ENCODE measurements around the gene SLC25A47.

Gene SLC25A47

GRCh38 chr14:100333827-100334226, 10.7 kb downstream of the SLC25A47 start:
- Histone ChIP-seq H3F3A (ENCODE audit: insufficient read depth, low read length) (no peaks in the 10 kb centered on the region), H3K4me1 (ENCODE audit: low read length) (no peaks in the 10 kb centered on the region), H3K4me3 (ENCODE audit: low read length) (no peak overlapping the region), H3K9me3 (replicated peaks; ENCODE audit: insufficient read depth, low read length) (no peaks in the 10 kb centered on the region), H3K27me3 (replicated peaks; ENCODE audit: insufficient read depth, low read length) (no peaks in the 10 kb centered on the region), H3K9me2 (replicated peaks; ENCODE audit: insufficient read depth, low read length) (no peaks in the 10 kb centered on the region), H3K79me2 (ENCODE audit: low read length) (no peaks in the 10 kb centered on the region), H2AFZ (ENCODE audit: low read length) (no peak overlapping the region), H3K4me2 (ENCODE audit: low read depth, low read length) (no peak overlapping the region), H4K20me1 (ENCODE audit: insufficient read depth, low read length) (no peaks in the 10 kb centered on the region), H3K9ac (ENCODE audit: low read length) (no peak overlapping the region), H3K36me3 (replicated peaks; ENCODE audit: insufficient read depth, low read length) (no peaks in the 10 kb centered on the region), H3K27ac (ENCODE audit: low read length) (no peak overlapping the region)
- DNase-seq: no peak
- TF ChIP-seq EZH2 (optimal IDR thresholded peaks at IDR 0.05; ENCODE audit: low read depth, low read length): no peak
- no peak for TF ChIP-seq CTCF (IDR thresholded peaks at IDR 0.05; ENCODE audit: low read length)
- TF ChIP-seq EZH2phosphoT487 (IDR thresholded peaks at IDR 0.05; ENCODE audit: low read length): no peak

- no peak for TF ChIP-seq EZH2phosphoT487 (IDR thresholded peaks at IDR 0.05; ENCODE audit: low read length)
- no peak for TF ChIP-seq CTCF (IDR thresholded peaks at IDR 0.05; ENCODE audit: low read length)
- no peak for TF ChIP-seq EZH2 (optimal IDR thresholded peaks at IDR 0.05; ENCODE audit: low read depth, low read length)
- no peak for DNase-seq
- Histone ChIP-seq H3K9me2 (replicated peaks; ENCODE audit: insufficient read depth, low read length) (no peaks in the 10 kb centered on the region), H4K20me1 (ENCODE audit: insufficient read depth, low read length) (no peaks in the 10 kb centered on the region), H3K27ac (ENCODE audit: low read length) (no peak overlapping the region), H3K9ac (ENCODE audit: low read length) (no peak overlapping the region), H3F3A (ENCODE audit: insufficient read depth, low read length) (no peaks in the 10 kb centered on the region), H3K27me3 (replicated peaks; ENCODE audit: insufficient read depth, low read length) (no peaks in the 10 kb centered on the region), H3K9me3 (replicated peaks; ENCODE audit: insufficient read depth, low read length) (no peaks in the 10 kb centered on the region), H3K36me3 (replicated peaks; ENCODE audit: insufficient read depth, low read length) (no peaks in the 10 kb centered on the region), H3K4me2 (ENCODE audit: low read depth, low read length) (no peak overlapping the region), H2AFZ (ENCODE audit: low read length) (no peak overlapping the region), H3K4me3 (ENCODE audit: low read length) (no peak overlapping the region), H3K79me2 (ENCODE audit: low read length) (no peaks in the 10 kb centered on the region), H3K4me1 (ENCODE audit: low read length) (no peaks in the 10 kb centered on the region)
Measured at GRCh38 chr14:100334904-100335303, 11.8 kb downstream of the SLC25A47 start.

GRCh38 chr14:100336618-100337530, 13.7 kb downstream of the SLC25A47 start:
- H3K27me3 ChIP-seq (replicated peaks; ENCODE audit: insufficient read depth, low read length): no peaks in the 10 kb centered on the region
- no peaks in the 10 kb centered on the region for H3K36me3 ChIP-seq (replicated peaks; ENCODE audit: insufficient read depth, low read length)
- no peaks in the 10 kb centered on the region for H4K20me1 ChIP-seq (ENCODE audit: insufficient read depth, low read length)
- no peak overlapping the region for H2AFZ ChIP-seq (ENCODE audit: low read length)
- no peaks in the 10 kb centered on the region for H3K9me3 ChIP-seq (replicated peaks; ENCODE audit: insufficient read depth, low read length)
- H3K9ac ChIP-seq (ENCODE audit: low read length): no peak overlapping the region
- no peak overlapping the region for H3K4me3 ChIP-seq (ENCODE audit: low read length)
- no peaks in the 10 kb centered on the region for H3K79me2 ChIP-seq (ENCODE audit: low read length)
- H3K4me1 ChIP-seq (ENCODE audit: low read length): no peaks in the 10 kb centered on the region
- DNase-seq: no peak
- no peaks in the 10 kb centered on the region for H3K9me2 ChIP-seq (replicated peaks; ENCODE audit: insufficient read depth, low read length)
- TF ChIP-seq CTCF (IDR thresholded peaks at IDR 0.05; ENCODE audit: low read length) (no peak), EZH2phosphoT487 (IDR thresholded peaks at IDR 0.05; ENCODE audit: low read length) (no peak), EZH2 (optimal IDR thresholded peaks at IDR 0.05; ENCODE audit: low read depth, low read length) (no peak)
- no peaks in the 10 kb centered on the region for H3F3A ChIP-seq (ENCODE audit: insufficient read depth, low read length)
- no peak overlapping the region for H3K27ac ChIP-seq (ENCODE audit: low read length)
- H3K4me2 ChIP-seq (ENCODE audit: low read depth, low read length): no peak overlapping the region

All from MM.1S (cell line).